ENCODE results near the gene NEK11. TPM values are rescaled to one million over a fixed set of nuclear protein-coding genes. Genes with fewer than 3 reads are reported as not detected.
A peak's percentile ranks its signal among the peaks of the same experiment; 100 is the strongest.

The NEK11 gene
- total and polyA plus RNA-seq, 9 of the 15 experiments (the other 6 are each of a cell fraction or from before 2014, with no cell fraction given): 0.28 to 1.5 (median 0.87) TPM

DNA sequence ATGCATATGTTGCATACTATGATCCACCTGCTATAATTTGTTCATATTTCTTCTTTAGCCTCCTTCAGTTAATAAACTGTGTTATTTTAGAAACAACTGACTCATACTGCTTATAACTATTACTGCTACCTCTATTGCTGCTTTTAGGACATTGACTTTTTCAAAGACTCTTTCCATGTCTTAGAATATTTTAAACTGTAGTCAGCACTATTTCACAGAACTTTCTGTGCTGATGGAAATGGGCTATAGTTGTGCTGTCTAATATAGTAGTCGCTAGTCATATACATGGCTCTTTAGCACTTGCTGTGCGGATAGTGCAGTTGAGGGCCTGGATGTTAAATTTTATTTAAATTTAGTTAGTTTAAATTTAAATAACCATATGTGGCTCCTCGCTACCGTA lies 55.6 kb downstream of the NEK11 start:
- FAIRE-seq (no peak), DNase-seq (ENCODE audit: extremely low read depth in 1 of 4, low spot score in 3 of 4) (no peak), ATAC-seq (no peak)
- Histone ChIP-seq H2AFZ (ENCODE audit: low read depth, low read length) (no peak overlapping the region), H4K20me1 (replicated peaks; ENCODE audit: control insufficient read depth, insufficient read depth, low read length) (no peaks in the 10 kb centered on the region), H3K79me2 (ENCODE audit: control insufficient read depth, insufficient read depth, low read length) (no peaks in the 10 kb centered on the region), H3K27me3 (ENCODE audit: control insufficient read depth in 2 of 2, insufficient read depth in 2 of 2, low read length in 2 of 2) (no peaks in the 10 kb centered on the region), H3K36me3 (ENCODE audit: control insufficient read depth, insufficient read depth, low read length) (no peaks in the 10 kb centered on the region), H3K27ac (ENCODE audit: extremely low read depth, low read depth, low read length) (no peak overlapping the region), H3K9me3 (replicated peaks; ENCODE audit: control insufficient read depth, insufficient read depth, low read depth, low read length) (no peaks in the 10 kb centered on the region), H3K9ac (ENCODE audit: insufficient read depth in 1 of 2, low read depth in 2 of 2, low read length in 2 of 2) (no peak overlapping the region), H3K4me1 (replicated peaks in 1 of 2; ENCODE audit: control insufficient read depth in 2 of 2, insufficient read depth in 2 of 2, low read length in 2 of 2) (no peaks in the 10 kb centered on the region), H3K4me3 (no peak overlapping the region), H3K4me2 (ENCODE audit: insufficient read depth, low read length) (no peak overlapping the region), H3K9me1 (ENCODE audit: control insufficient read depth, insufficient read depth, low read length) (no peaks in the 10 kb centered on the region)
- in situ Hi-C loops (cut with MboI) (no loop called here), intact Hi-C loops (cut with micrococcal nuclease) (no loop called here)
- peak; percentile 36; the same call in 1 of the 2 replicates for TF ChIP-seq ZNF316 (IDR thresholded peaks at IDR 0.05)
- TF ChIP-seq GTF2A2 (tag; IDR thresholded peaks at IDR 0.05): no peak
- 15% methylated on average over 4 of the region's 4 CpGs for WGBS (ENCODE audit: insufficient coverage, low coverage, missing lambda C conversion rate)
- CTCF ChIA-PET (ENCODE audit: low intra/inter-chr PET ratio): no interaction called here
- BruUV-seq (replicated peaks): no TSS peak
- POLR2A ChIA-PET: no interaction called here

DNA sequence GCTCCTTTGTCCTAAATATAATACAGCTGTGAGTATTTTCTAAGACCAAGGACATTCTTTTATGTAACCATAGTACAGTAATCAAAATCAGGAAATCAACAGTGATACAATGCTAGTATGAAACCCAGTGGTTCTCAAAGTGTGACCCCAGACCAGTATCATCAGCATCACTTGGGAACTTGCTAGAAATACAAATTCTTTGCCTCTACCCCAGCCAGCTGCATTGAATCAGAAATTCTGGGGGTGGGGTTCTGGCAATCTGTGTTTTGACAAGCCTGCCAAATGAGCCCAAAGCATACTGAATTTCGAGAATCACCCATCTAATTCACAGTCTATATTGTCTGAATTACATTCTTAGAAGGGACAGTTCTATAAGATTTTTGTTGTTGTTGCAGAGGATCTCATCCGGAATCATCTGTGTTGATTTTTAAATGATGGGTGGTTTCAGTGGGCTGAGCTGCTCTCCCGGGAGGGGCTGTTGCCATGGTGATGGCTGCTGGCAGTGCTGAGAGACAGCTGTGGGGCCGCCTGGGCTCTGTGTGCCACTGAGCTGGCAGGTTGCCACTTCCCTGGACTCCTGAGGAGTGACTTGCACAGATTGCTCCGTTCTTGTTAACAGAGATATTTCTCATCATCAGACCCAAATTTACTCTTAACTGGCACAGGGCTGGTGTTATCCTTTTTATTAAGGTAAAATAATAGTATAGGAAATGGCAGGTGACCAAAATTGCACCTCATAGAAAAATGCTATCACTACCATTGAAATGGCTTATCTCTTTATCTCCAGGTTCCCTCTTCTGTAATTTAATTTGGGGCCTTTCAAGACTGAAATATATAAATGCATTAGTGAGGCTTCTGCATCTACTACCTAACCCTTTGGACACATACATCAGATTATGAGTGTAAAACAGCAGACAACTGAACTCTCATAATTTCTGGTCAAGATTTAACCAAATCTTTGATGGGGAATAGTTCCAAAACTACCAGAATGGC lies 56.5 kb downstream of the NEK11 start:
- H3K9me3 ChIP-seq (replicated peaks; ENCODE audit: control insufficient read depth, insufficient read depth, low read depth, low read length): no peaks in the 10 kb centered on the region
- BruUV-seq (replicated peaks): no TSS peak
- ATAC-seq: no peak
- H3K4me2 ChIP-seq (ENCODE audit: insufficient read depth, low read length): no peak overlapping the region
- no peak overlapping the region for H2AFZ ChIP-seq (ENCODE audit: low read depth, low read length)
- H3K4me3 ChIP-seq: no peak overlapping the region
- no peaks in the 10 kb centered on the region for H3K36me3 ChIP-seq (ENCODE audit: control insufficient read depth, insufficient read depth, low read length)
- in situ Hi-C loops (cut with MboI) (no loop called here), intact Hi-C loops (cut with micrococcal nuclease) (no loop called here)
- CTCF ChIA-PET (ENCODE audit: low intra/inter-chr PET ratio): no interaction called here
- DNase-seq (ENCODE audit: extremely low read depth in 1 of 4, low spot score in 3 of 4): no peak
- H3K79me2 ChIP-seq (ENCODE audit: control insufficient read depth, insufficient read depth, low read length): no peaks in the 10 kb centered on the region
- TF ChIP-seq CBFA2T2 (conservative IDR thresholded peaks at IDR 0.05) (no peak), RFX1 (IDR thresholded peaks at IDR 0.05) (peak; percentile 45), ZNF347 (CRISPR knock-in tag; IDR thresholded peaks at IDR 0.05; ENCODE audit: low read depth) (no peak), HNRNPLL (IDR thresholded peaks at IDR 0.05; ENCODE audit: low read depth, low read length, poor library complexity, severe bottlenecking) (no peak)
- FAIRE-seq: no peak
- H3K27me3 ChIP-seq (ENCODE audit: control insufficient read depth in 2 of 2, insufficient read depth in 2 of 2, low read length in 2 of 2): no peaks in the 10 kb centered on the region
- no peaks in the 10 kb centered on the region for H3K4me1 ChIP-seq (replicated peaks in 1 of 2; ENCODE audit: control insufficient read depth in 2 of 2, insufficient read depth in 2 of 2, low read length in 2 of 2)
- H3K9me1 ChIP-seq (ENCODE audit: control insufficient read depth, insufficient read depth, low read length): no peaks in the 10 kb centered on the region
- no peaks in the 10 kb centered on the region for H4K20me1 ChIP-seq (replicated peaks; ENCODE audit: control insufficient read depth, insufficient read depth, low read length)
- WGBS (ENCODE audit: insufficient coverage, low coverage, missing lambda C conversion rate): 3% methylated on average over 4 of the region's 5 CpGs
- POLR2A ChIA-PET: no interaction called here
- no peak overlapping the region for H3K27ac ChIP-seq (ENCODE audit: extremely low read depth, low read depth, low read length)
- H3K9ac ChIP-seq (ENCODE audit: insufficient read depth in 1 of 2, low read depth in 2 of 2, low read length in 2 of 2): no peak overlapping the region
